ENCODE results near the gene JAZF1. TPM values are rescaled to one million over a fixed set of nuclear protein-coding genes. Genes with fewer than 3 reads are reported as not detected.

Gene JAZF1
- total and polyA plus RNA-seq, 3 donors from 2014 or later, result 38.5 to 51.0 (median 46.4) TPM

- no peaks in the 10 kb centered on the region for H3K36me3 ChIP-seq (ENCODE audit: low read depth, missing control alignments)
- no peak for DNase-seq
- no peak overlapping the region for H3K4me3 ChIP-seq
- intact Hi-C loops (cut with DNase I; ENCODE audit: low total_unique reads), result no loop called here
- H3K27me3 ChIP-seq, result no peaks in the 10 kb centered on the region
- no peaks in the 10 kb centered on the region for H3K9me3 ChIP-seq
- WGBS, 2 donors, result 91 to 96% methylated on average over 1 of the region's 1 CpG
- peaks cover 18% of the 10 kb centered on the region for H3K4me1 ChIP-seq
- H3K27ac ChIP-seq, result no peak overlapping the region
- TF ChIP-seq POLR2A (IDR thresholded peaks at IDR 0.05), result no peak
- no peak for TF ChIP-seq CTCF (IDR thresholded peaks at IDR 0.05)
Observed at GRCh38 chr7:27967639-27968038, 213.0 kb downstream of the JAZF1 start.

GRCh38 chr7:27966219-27966780 is 214.3 kb downstream of the JAZF1 start:
- Histone ChIP-seq H3K4me3 (no peak overlapping the region), H3K27me3 (no peaks in the 10 kb centered on the region), H3K9me3 (no peaks in the 10 kb centered on the region), H3K27ac (no peak overlapping the region), H3K36me3 (ENCODE audit: low read depth, missing control alignments) (no peaks in the 10 kb centered on the region), H3K4me1 (peaks cover 23% of the 10 kb centered on the region)
- intact Hi-C loops (cut with DNase I; ENCODE audit: low total_unique reads), result no loop called here
- WGBS, 2 donors, result 47 to 53% methylated on average over 3 of the region's 3 CpGs
- no peak for DNase-seq
- TF ChIP-seq POLR2A (IDR thresholded peaks at IDR 0.05) (no peak), CTCF (IDR thresholded peaks at IDR 0.05) (no peak)

- H3K4me3 ChIP-seq, result no peak overlapping the region
- no peaks in the 10 kb centered on the region for H3K27me3 ChIP-seq
- TF ChIP-seq CTCF (IDR thresholded peaks at IDR 0.05), result no peak
- TF ChIP-seq POLR2A (IDR thresholded peaks at IDR 0.05), result no peak
- peaks cover 24% of the 10 kb centered on the region for H3K4me1 ChIP-seq
- H3K27ac ChIP-seq, result no peak overlapping the region
- H3K9me3 ChIP-seq, result no peaks in the 10 kb centered on the region
- DNase-seq, result no peak
- 46 to 65% methylated on average over 2 of the region's 2 CpGs for WGBS, 2 donors
- H3K36me3 ChIP-seq (ENCODE audit: low read depth, missing control alignments), result no peaks in the 10 kb centered on the region
- intact Hi-C loops (cut with DNase I; ENCODE audit: low total_unique reads), result no loop called here
Observed at GRCh38 chr7:27965650-27966049, 214.9 kb downstream of the JAZF1 start.

GRCh38 chr7:27964820-27965219 is 215.8 kb downstream of the JAZF1 start:
- Histone ChIP-seq H3K27ac (no peak overlapping the region), H3K9me3 (no peaks in the 10 kb centered on the region), H3K4me1 (peaks cover 31% of the 10 kb centered on the region), H3K36me3 (ENCODE audit: low read depth, missing control alignments) (no peaks in the 10 kb centered on the region), H3K27me3 (no peaks in the 10 kb centered on the region), H3K4me3 (no peak overlapping the region)
- TF ChIP-seq POLR2A (IDR thresholded peaks at IDR 0.05) (no peak), CTCF (IDR thresholded peaks at IDR 0.05) (no peak)
- DNase-seq, result no peak
- intact Hi-C loops (cut with DNase I; ENCODE audit: low total_unique reads), result no loop called here
- 58 to 83% methylated on average over 3 of the region's 3 CpGs for WGBS, 2 donors

- Histone ChIP-seq H3K36me3 (ENCODE audit: low read depth, missing control alignments) (no peaks in the 10 kb centered on the region), H3K27me3 (no peaks in the 10 kb centered on the region), H3K27ac (no peak overlapping the region), H3K4me1 (peaks cover 31% of the 10 kb centered on the region), H3K4me3 (no peak overlapping the region), H3K9me3 (no peaks in the 10 kb centered on the region)
- TF ChIP-seq POLR2A (IDR thresholded peaks at IDR 0.05) (no peak), CTCF (IDR thresholded peaks at IDR 0.05) (no peak)
- intact Hi-C loops (cut with DNase I; ENCODE audit: low total_unique reads), result no loop called here
- no peak for DNase-seq
- 53 to 71% methylated on average over 1 of the region's 1 CpG for WGBS, 2 donors
Observed at GRCh38 chr7:27963056-27963455, 217.5 kb downstream of the JAZF1 start.

Data from testis (tissue), 3 donors.